Pancreas (tissue), 10 donors: ENCODE results near the gene NDRG4. TPM values are rescaled to one million over a fixed set of nuclear protein-coding genes. Genes with fewer than 3 reads are reported as not detected.

Source experiments
- ATAC-seq, 4 donors: fragments of 200-7000 bp; cut with Tn5 transposase; one replicate each; pipeline versions ENCODE4 v1.8.0 to v1.9.1; 2020; ENCODE audit warnings: mild to moderate bottlenecking in 4 of 4, moderate library complexity in 4 of 4
- DNase-seq, 6 donors: peaks; one replicate each; pipeline ENCODE4 v3.0.0-alpha.2; 2020
- FAIRE-seq: peaks from 2 replicates; lab custom pipeline; 2012; peaks lifted over from hg19 to GRCh38; lab: Jason Lieb, UNC
- H3K27ac ChIP-seq, 4 donors: fragments of 200-600 bp; sonication (generic); 1 replicate in 3 of 4; 2 replicates in 1 of 4; pipeline versions ENCODE4 v1.5.0 to v1.8.0; 2020
- H3K27me3 ChIP-seq, 4 donors: fragments of 200-600 bp; one replicate each; pipeline ENCODE4 v1.8.0; 2021
- H3K36me3 ChIP-seq, 3 donors: fragments of 200-600 bp; sonication (generic) in 1 of 3; one replicate each; pipeline versions ENCODE4 v1.5.0 to v1.8.0; 2020 to 2021
- H3K4me1 ChIP-seq, 3 donors: fragments of 200-600 bp; one replicate each; pipeline ENCODE4 v1.8.0; 2021
- H3K4me3 ChIP-seq, 4 donors: fragments of 200-600 bp; sonication (generic) in 2 of 4; one replicate each; pipeline versions ENCODE4 v1.5.0 to v1.8.0; 2020 to 2021
- H3K9me3 ChIP-seq, 4 donors: fragments of 200-600 bp; one replicate each; pipeline ENCODE4 v1.8.0; 2021
- WGBS, 2 donors: extraction: QIAGEN DNeasy Blood & Tissue Kit; methylation state at CpG; one replicate each; pipeline ENCODE4 v1.1.7; 2013; 5-methylcytosine and 5-hydroxymethylcytosine counted together
- intact Hi-C, 3 donors: fragments of 100-400 bp; cut with DNase I; formaldehyde crosslinking; loops; one replicate each; pipeline versions ENCODE4 v1.11.1 to v1.14.2; 2022
- polyA plus RNA-seq, 2 donors: library from polyadenylated mRNA; stranded (reverse); fragments of 200-250 nt; gene quantifications; one replicate each; pipeline ENCODE4 v1.2.3, GENCODE V29; 2013
- total RNA-seq, 6 donors: library from RNA; stranded (reverse); fragmentation: NEBNext Ultra II Directional in 4 of 6; extraction: Animal tissue kit (Norgen Biotek cat#: 25700) in 4 of 6; gene quantifications; one replicate each; pipeline versions ENCODE4 v1.2.1 to v1.2.4, GENCODE V29; 2021 to 2023
- TF ChIP-seq, protein P1 (sequence below), 4 donors: fragments of 200-600 bp; sonication (generic) in 3 of 4; IDR thresholded peaks; one replicate each; pipeline versions ENCODE4 v1.5.0 to v1.8.0; 2021; ENCODE audit warnings: antibody characterized with exemption in 4 of 4
- donor health status: healthy with polysubstance abuse.
- donor health status: DM: no; HTN: no; CAD: no; lungs with moderate emphysema.
- donor health status: DM: no; HTN: no; CAD: no.
- donor health status: control.
- donor health status: control.
- donor health status: Bipolar disorder and iron deficiency.
- donor health status: DM: yes; HTN: yes; CAD: no.
- donor health status: DM: no; HTN: no; CAD: no.
- donor health status: DM: no; HTN: no; CAD: no.
- donor health status: DM: yes; HTN: yes; CAD: no.

NDRG4 gene
- total and polyA plus RNA-seq, 8 donors, result 2.0 to 25.8 (median 4.1) TPM

DNA sequence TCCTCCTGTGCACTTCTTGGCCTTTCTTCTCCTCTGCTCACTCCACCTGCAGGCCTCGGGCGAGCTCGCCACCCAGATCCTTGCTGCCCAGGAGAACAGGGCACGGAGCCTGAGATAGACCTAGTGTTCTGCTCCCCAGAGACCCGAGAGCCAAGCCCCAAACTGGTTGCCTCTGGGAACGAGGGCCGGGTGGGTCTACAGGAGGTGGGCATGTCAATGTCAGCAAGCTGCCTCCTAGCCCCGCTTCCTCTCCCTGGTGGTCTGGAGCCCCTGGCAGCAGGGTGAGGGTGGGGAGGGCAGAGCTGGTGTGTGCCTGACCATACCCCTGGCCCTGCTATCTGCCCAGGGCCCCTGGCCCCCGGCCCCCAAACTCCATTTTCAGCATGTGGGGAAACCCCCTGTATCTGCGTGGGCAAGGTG is 841 bp upstream of the NDRG4 start:
- ATAC-seq, result no peak
- TF ChIP-seq, protein P1, sequence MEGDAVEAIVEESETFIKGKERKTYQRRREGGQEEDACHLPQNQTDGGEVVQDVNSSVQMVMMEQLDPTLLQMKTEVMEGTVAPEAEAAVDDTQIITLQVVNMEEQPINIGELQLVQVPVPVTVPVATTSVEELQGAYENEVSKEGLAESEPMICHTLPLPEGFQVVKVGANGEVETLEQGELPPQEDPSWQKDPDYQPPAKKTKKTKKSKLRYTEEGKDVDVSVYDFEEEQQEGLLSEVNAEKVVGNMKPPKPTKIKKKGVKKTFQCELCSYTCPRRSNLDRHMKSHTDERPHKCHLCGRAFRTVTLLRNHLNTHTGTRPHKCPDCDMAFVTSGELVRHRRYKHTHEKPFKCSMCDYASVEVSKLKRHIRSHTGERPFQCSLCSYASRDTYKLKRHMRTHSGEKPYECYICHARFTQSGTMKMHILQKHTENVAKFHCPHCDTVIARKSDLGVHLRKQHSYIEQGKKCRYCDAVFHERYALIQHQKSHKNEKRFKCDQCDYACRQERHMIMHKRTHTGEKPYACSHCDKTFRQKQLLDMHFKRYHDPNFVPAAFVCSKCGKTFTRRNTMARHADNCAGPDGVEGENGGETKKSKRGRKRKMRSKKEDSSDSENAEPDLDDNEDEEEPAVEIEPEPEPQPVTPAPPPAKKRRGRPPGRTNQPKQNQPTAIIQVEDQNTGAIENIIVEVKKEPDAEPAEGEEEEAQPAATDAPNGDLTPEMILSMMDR (IDR thresholded peaks at IDR 0.05), result no peak
- 90% methylated on average over 10 of the region's 10 CpGs for WGBS, 2 donors
- no peak overlapping the region for H3K27ac ChIP-seq
- no peaks in the 10 kb centered on the region for H3K36me3 ChIP-seq
- H3K4me3 ChIP-seq, result no peak overlapping the region
- peak in 1 of 6 donors; percentile 54 for DNase-seq
- no peaks in the 10 kb centered on the region for H3K27me3 ChIP-seq
- intact Hi-C loops, result no loop called here
- no peak for FAIRE-seq
- H3K4me1 ChIP-seq, result peaks cover 0 to 9% (median 4%) of the 10 kb centered on the region in 3 donors
- no peaks in the 10 kb centered on the region for H3K9me3 ChIP-seq

DNA sequence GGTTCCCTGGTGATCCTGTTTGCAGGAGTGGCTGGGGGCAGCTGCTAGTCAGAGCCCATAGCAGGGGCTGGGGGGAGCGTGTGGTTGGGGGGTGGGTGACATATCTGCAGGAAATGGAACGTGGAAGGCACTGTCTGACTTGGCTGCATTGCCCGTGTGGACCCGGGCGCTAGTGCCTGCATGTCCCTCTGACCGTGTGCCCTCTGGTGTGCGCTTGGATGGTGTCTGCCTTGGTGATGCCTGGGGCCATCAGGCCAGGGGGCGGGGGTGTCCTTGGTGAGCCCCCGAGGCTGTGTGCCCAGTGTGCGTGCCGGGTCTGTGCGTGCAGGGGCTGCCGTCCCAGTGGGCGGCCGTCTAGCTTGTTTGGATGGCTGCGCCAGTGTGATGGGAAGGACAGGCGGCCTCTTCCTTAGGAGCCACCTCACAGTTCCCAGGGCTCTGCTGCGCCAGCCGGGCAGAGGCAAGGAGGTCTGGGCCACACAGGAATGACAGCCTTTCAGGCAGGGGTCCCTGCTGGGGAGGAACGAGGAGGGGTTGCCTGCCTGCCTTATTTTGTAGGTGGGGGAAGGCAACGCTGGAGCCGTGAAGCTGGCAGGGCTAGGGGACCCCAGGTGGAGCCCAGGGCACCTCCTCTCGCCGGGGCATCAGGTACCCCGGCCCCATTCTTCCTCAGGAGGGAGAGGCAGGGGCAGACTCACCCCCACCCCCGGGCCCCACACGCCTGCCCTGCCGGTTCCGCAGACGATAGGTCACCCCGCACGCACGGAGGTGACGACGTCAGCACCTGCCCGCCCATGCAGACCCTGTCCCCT is 693 bp downstream of the NDRG4 start:
- H3K4me3 ChIP-seq, result peak overlapping the region in 2 of 4 donors; percentile 40 to 47
- no peak for FAIRE-seq
- H3K27ac ChIP-seq, result no peak overlapping the region
- H3K4me1 ChIP-seq, result peaks cover 0 to 9% (median 4%) of the 10 kb centered on the region in 3 donors
- 18 to 32% methylated on average over 33 to 36 of the region's 36 CpGs for WGBS, 2 donors
- TF ChIP-seq, protein P1 (IDR thresholded peaks at IDR 0.05), result no peak
- peak; percentile 6 to 13 (median 8) for ATAC-seq
- H3K9me3 ChIP-seq, result no peaks in the 10 kb centered on the region
- intact Hi-C loops, result no loop called here
- DNase-seq, result peak in 3 of 6 donors; percentile 42 to 81 (median 61)
- no peaks in the 10 kb centered on the region for H3K27me3 ChIP-seq
- no peaks in the 10 kb centered on the region for H3K36me3 ChIP-seq

DNA sequence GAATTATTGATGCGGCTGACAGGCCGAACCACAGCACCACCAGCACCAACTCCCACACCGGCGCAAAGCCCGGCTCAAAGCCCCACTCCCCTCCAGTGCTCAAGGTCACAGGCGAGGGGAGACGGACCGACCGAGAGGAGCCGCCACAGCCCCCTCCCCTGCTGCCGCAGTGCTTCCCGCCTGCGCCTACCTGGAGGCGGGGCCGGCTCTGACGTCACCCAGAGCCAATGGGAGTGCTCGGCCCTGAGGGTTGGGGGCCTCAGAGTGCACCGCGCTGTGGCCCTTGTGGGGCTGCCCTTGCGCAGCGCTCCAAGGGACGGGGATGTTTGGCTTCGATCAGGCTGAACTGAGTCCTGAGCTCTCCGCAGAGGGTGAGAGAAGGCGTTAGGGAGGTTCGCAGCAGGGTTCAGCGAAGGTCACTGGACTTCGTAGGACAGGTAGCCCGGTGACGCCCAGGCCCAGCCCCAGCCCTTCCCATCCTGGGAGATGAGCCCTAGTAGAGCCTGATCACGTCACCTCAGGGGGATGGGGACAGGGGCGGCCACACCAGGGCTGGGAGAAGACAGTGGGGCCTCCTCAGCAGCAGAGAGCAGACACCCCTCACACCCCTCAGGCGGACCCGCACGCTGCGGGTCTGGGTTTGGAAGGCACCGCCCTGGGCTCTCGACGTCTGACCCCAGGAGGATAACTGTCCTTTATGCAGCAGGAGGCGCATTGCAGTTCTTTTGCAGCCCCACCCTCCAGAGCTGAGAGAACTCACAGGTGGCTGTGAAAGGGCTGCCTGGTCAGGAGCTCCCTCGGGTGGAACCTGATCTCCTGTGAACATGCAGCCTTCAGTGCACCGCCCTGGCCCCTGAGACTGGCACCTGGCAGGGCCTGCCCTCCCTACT is 1.5 kb downstream of the NDRG4 start:
- Histone ChIP-seq H3K27me3 (no peaks in the 10 kb centered on the region), H3K4me1 (peaks cover 0 to 9% (median 4%) of the 10 kb centered on the region in 3 donors), H3K27ac (peak overlapping the region in 2 of 4 donors; percentile 9 to 15), H3K36me3 (no peaks in the 10 kb centered on the region), H3K9me3 (no peaks in the 10 kb centered on the region), H3K4me3 (peak overlapping the region in 2 of 4 donors; percentile 40 to 47)
- DNase-seq (peak; percentile 78 to 89 (median 82)), FAIRE-seq (no peak), ATAC-seq (peak; percentile 81 to 85 (median 84))
- TF ChIP-seq, protein P1 (IDR thresholded peaks at IDR 0.05), result no peak
- intact Hi-C loops, result no loop called here
- WGBS, 2 donors, result 7% methylated on average over 37 to 42 of the region's 42 CpGs

DNA sequence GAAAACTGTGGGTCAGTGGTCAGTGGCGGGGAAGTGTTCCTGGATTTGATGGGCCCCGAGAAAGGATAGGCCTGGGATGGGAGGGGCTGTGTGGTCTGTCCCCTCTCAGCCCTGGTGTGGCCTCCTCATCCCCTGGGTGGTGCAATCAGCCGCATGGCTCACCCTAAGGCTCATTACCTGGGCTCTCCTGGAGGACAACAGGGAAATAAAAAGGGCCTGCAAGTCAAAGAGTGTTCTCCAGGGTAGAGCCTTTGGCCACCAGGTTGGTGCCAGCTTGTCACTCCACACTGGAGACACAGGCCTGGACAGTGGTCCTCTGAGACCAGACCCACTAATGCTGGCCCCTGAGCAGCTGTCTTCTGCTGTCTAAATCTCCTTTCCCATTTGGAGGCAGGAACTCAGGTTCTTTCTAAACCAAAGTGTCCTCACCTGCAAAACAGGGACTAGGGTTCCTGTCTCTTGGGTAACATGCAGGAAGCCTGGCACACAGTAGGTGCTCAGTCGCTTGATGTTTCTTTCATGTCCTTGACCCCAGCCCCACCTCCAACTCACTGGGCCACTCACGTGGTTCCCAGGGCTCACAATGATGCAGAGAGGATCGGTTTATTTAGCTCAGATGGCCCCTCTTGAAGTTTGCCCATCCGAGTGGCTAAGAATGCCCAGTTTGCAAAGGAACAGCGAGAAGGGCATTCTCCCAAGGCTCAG is 2.4 kb downstream of the NDRG4 start:
- 67 to 68% methylated on average over 8 of the region's 8 CpGs for WGBS, 2 donors
- no peaks in the 10 kb centered on the region for H3K9me3 ChIP-seq
- H3K27ac ChIP-seq, result peak overlapping the region in 1 of 4 donors; percentile 9
- H3K4me1 ChIP-seq, result peaks cover 0 to 9% (median 4%) of the 10 kb centered on the region in 3 donors
- no peak overlapping the region for H3K4me3 ChIP-seq
- DNase-seq (no peak), ATAC-seq (no peak), FAIRE-seq (no peak)
- no peaks in the 10 kb centered on the region for H3K27me3 ChIP-seq
- H3K36me3 ChIP-seq, result no peaks in the 10 kb centered on the region
- intact Hi-C loops, result no loop called here
- TF ChIP-seq, protein P1 (IDR thresholded peaks at IDR 0.05), result no peak
